Measurements from ENCODE around the gene SUPT6H. TPM values are rescaled to one million over a fixed set of nuclear protein-coding genes. Genes with fewer than 3 reads are reported as not detected.

SUPT6H gene
- total and polyA plus RNA-seq, 9 of the 15 experiments (the other 6 are each of a cell fraction or from before 2014, with no cell fraction given) = 1.7 to 77.7 (median 49.2) TPM

- CTCF ChIA-PET (ENCODE audit: low intra/inter-chr PET ratio) = no interaction called here
Observed at GRCh38 chr17:28616281-28616680, 45.7 kb upstream of the SUPT6H start.

More at GRCh38 chr17:28616281-28616680, 45.7 kb upstream of the SUPT6H start:
- in situ Hi-C loops (cut with MboI) = no loop called here
- TSS peak; percentile 15 for BruUV-seq (replicated peaks)
- TF ChIP-seq IRF1 (CRISPR knock-in tag; IDR thresholded peaks at IDR 0.05; ENCODE audit: borderline replicate concordance) = no peak
- TF ChIP-seq KHSRP (IDR thresholded peaks at IDR 0.05) = no peak
- TF ChIP-seq NELFE (IDR thresholded peaks at IDR 0.05; ENCODE audit: insufficient read depth, insufficient read length) = no peak
- no peak for TF ChIP-seq ETS2 (tag; IDR thresholded peaks at IDR 0.05; ENCODE audit: borderline replicate concordance, poor library complexity, severe bottlenecking)
- TF ChIP-seq ZNF217 (CRISPR knock-in tag; IDR thresholded peaks at IDR 0.05) = no peak
- TF ChIP-seq ZNF77 (CRISPR knock-in tag; IDR thresholded peaks at IDR 0.05) = no peak
- TF ChIP-seq CEBPZ (IDR thresholded peaks at IDR 0.05; ENCODE audit: borderline replicate concordance, low read depth, low read length) = no peak
- no peak for TF ChIP-seq SRSF3 (IDR thresholded peaks at IDR 0.05; ENCODE audit: insufficient read depth, low read length)
- TF ChIP-seq FOS (IDR thresholded peaks at IDR 0.05; ENCODE audit: extremely low read depth, insufficient read length) = no peak
- no peak for TF ChIP-seq NFE2 (IDR thresholded peaks at IDR 0.05; ENCODE audit: low read depth)
- TF ChIP-seq, protein P1, sequence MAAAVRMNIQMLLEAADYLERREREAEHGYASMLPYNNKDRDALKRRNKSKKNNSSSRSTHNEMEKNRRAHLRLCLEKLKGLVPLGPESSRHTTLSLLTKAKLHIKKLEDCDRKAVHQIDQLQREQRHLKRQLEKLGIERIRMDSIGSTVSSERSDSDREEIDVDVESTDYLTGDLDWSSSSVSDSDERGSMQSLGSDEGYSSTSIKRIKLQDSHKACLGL (CRISPR knock-in tag; IDR thresholded peaks at IDR 0.05; ENCODE audit: borderline replicate concordance, poor library complexity, severe bottlenecking) = no peak
- no peak for TF ChIP-seq RERE (CRISPR knock-in tag; IDR thresholded peaks at IDR 0.05; ENCODE audit: borderline replicate concordance)
- Histone ChIP-seq H3K36me3 (ENCODE audit: control insufficient read depth, insufficient read depth, low read length) (peaks cover 98% of the 10 kb centered on the region), H3K27ac (ENCODE audit: extremely low read depth, low read depth, low read length) (no peak overlapping the region), H3K4me1 (replicated peaks in 1 of 2; ENCODE audit: control insufficient read depth in 2 of 2, insufficient read depth in 2 of 2, low read length in 2 of 2) (no peaks in the 10 kb centered on the region), H3K9ac (ENCODE audit: insufficient read depth in 1 of 2, low read depth in 2 of 2, low read length in 2 of 2) (no peak overlapping the region), H3K27me3 (ENCODE audit: control insufficient read depth in 2 of 2, insufficient read depth in 2 of 2, low read length in 2 of 2) (no peaks in the 10 kb centered on the region), H3K4me3 (no peak overlapping the region), H3K4me2 (ENCODE audit: insufficient read depth, low read length) (no peak overlapping the region), H2AFZ (ENCODE audit: low read depth, low read length) (no peak overlapping the region), H4K20me1 (replicated peaks; ENCODE audit: control insufficient read depth, insufficient read depth, low read length) (0 out of 2 replicates have a peak, but pooled peaks cover 8% of the 10 kb centered on the region), H3K9me1 (ENCODE audit: control insufficient read depth, insufficient read depth, low read length) (no peaks in the 10 kb centered on the region), H3K9me3 (replicated peaks; ENCODE audit: control insufficient read depth, insufficient read depth, low read depth, low read length) (no peaks in the 10 kb centered on the region), H3K79me2 (ENCODE audit: control insufficient read depth, insufficient read depth, low read length) (no peaks in the 10 kb centered on the region)
- WGBS (ENCODE audit: insufficient coverage, low coverage, missing lambda C conversion rate) = 75% methylated on average over 7 of the region's 7 CpGs
- ATAC-seq = no peak
- no peak for FAIRE-seq
- POLR2A ChIA-PET = interaction anchor here (0.7 to 1.9 kb wide), 8 partner anchors 10 to 45 kb away, joined by 3 to 5 read pairs (median 4); partner anchors contain the start of gene PIGS
- intact Hi-C loops (cut with micrococcal nuclease) = no loop called here
- DNase-seq (ENCODE audit: extremely low read depth in 1 of 4, low spot score in 3 of 4) = no peak

Measured in K562 (cell line).